ENCODE measurements around the gene CERS2. TPM values are rescaled to one million over a fixed set of nuclear protein-coding genes. Genes with fewer than 3 reads are reported as not detected.
A peak's percentile ranks its signal among the peaks of the same experiment; 100 is the strongest.

The CERS2 gene
- polyA plus RNA-seq, 1 experiment, result 202 TPM

DNA sequence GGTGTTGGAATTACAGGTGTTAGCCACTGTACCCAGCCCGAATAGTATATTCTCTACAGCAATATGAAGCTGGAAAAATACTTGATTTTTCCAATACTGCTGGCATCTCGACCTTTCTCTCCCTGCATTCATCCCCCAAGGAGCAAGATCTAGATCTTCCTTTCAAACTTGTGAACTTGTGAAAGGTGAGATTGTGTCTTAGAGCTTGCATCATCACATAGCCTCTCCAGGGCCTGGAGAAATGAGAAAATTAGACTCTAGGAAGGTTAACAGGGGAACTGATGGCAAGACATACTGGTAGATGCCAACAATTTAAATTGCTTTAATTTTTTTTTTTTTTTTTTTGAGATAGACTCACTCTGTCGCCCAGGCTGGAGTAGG lies 35.7 kb upstream of the CERS2 start:
- Histone ChIP-seq H3K27me3 (ENCODE audit: control insufficient read depth, insufficient read depth, low read length) (no peaks in the 10 kb centered on the region), H3K4me3 (ENCODE audit: low read depth, low read length) (no peak overlapping the region), H3K36me3 (ENCODE audit: control insufficient read depth, insufficient read depth, low read length) (no peaks in the 10 kb centered on the region)
- ChIA-PET CTCF (interaction anchor here (0.9 kb wide), 1 partner anchor 14 kb away, joined by 3 read pairs; no protein-coding TSS in a partner anchor), POLR2A (no interaction called here)
- DNase-seq (ENCODE audit: low read depth), result no peak
- TF ChIP-seq, protein P1, sequence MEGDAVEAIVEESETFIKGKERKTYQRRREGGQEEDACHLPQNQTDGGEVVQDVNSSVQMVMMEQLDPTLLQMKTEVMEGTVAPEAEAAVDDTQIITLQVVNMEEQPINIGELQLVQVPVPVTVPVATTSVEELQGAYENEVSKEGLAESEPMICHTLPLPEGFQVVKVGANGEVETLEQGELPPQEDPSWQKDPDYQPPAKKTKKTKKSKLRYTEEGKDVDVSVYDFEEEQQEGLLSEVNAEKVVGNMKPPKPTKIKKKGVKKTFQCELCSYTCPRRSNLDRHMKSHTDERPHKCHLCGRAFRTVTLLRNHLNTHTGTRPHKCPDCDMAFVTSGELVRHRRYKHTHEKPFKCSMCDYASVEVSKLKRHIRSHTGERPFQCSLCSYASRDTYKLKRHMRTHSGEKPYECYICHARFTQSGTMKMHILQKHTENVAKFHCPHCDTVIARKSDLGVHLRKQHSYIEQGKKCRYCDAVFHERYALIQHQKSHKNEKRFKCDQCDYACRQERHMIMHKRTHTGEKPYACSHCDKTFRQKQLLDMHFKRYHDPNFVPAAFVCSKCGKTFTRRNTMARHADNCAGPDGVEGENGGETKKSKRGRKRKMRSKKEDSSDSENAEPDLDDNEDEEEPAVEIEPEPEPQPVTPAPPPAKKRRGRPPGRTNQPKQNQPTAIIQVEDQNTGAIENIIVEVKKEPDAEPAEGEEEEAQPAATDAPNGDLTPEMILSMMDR (IDR thresholded peaks at IDR 0.05; ENCODE audit: insufficient read depth, low read depth, low read length), result no peak

DNA sequence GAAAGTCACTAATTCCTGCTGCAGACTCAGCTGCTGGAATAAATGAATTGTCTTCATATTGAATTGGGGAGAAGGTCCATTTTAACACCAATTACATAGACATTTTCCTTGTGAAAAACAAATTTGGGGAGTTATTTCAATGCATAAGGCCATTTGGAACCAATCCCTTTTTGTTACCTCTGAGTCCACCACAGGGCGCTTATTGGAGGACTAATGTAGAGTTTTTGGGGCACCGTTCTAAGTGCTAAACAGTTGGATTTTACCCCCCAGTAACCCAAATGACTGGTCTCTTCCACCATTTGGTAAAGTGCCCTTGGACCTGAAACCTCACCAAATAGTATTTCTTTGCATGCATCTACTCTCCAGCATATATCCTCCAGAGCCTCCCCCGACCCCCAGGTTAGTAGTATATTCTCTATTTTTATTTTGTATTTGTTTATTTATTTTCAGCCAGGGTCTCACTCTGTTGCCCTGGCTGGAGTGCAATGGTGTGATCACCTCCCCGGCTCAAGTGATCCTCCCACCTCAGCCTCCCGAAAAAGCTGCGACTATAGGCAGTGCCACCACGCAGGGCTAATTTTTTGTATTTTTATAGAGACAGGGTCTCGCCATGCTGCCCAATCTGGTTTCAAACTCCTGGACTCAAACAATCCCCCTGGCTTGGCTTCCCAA lies 35.2 kb upstream of the CERS2 start:
- Histone ChIP-seq H3K4me3 (ENCODE audit: low read depth, low read length) (no peak overlapping the region), H3K36me3 (ENCODE audit: control insufficient read depth, insufficient read depth, low read length) (no peaks in the 10 kb centered on the region), H3K27me3 (ENCODE audit: control insufficient read depth, insufficient read depth, low read length) (no peaks in the 10 kb centered on the region)
- CTCF ChIA-PET, result interaction anchor here (0.6 to 1.6 kb wide), 3 partner anchors 14 to 19 kb away, joined by 3 read pairs; no protein-coding TSS in a partner anchor
- POLR2A ChIA-PET, result interaction anchor here (0.6 kb wide), 1 partner anchor 234 kb away, joined by 14 read pairs; no protein-coding TSS in a partner anchor
- TF ChIP-seq, protein P1 (IDR thresholded peaks at IDR 0.05; ENCODE audit: insufficient read depth, low read depth, low read length), result no peak
- no peak for DNase-seq (ENCODE audit: low read depth)

DNA sequence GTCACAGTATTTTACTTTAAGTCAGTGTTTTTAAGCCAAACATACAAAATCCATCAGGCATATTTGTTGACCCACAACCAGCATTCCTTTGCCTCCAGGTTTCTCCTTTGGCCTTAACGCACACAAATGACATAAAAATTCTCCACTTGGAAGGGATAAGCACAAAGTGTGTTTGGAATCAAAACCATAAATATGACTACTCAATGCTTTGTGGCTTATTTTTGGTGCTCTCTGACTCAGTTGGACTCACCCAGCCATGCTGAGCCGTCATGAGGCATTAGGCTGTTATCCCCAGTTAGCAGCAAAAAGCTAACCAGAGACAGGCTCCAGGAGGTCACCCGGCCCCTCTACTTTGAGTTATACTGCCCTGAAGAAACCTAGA lies 34.6 kb upstream of the CERS2 start:
- ChIA-PET CTCF (interaction anchor here (0.6 to 1.6 kb wide), 3 partner anchors 13 to 35 kb away, joined by 3 read pairs; no protein-coding TSS in a partner anchor), POLR2A (interaction anchor here (0.6 kb wide), 1 partner anchor 233 kb away, joined by 14 read pairs; no protein-coding TSS in a partner anchor)
- TF ChIP-seq, protein P1 (IDR thresholded peaks at IDR 0.05; ENCODE audit: insufficient read depth, low read depth, low read length), result no peak
- no peaks in the 10 kb centered on the region for H3K27me3 ChIP-seq (ENCODE audit: control insufficient read depth, insufficient read depth, low read length)
- H3K36me3 ChIP-seq (ENCODE audit: control insufficient read depth, insufficient read depth, low read length), result no peaks in the 10 kb centered on the region
- H3K4me3 ChIP-seq (ENCODE audit: low read depth, low read length), result peak overlapping the region; percentile 67
- peak; percentile 39 for DNase-seq (ENCODE audit: low read depth)

GRCh38 chr1:151008244-151009205 lies 33.9 kb upstream of the CERS2 start, which contains the start of gene PRUNE1:
TSS of gene PRUNE1 (plus strand) at chr1:151008449. CDS start at chr1:151008633, 184 bp downstream.
- TF ChIP-seq, protein P1 (IDR thresholded peaks at IDR 0.05; ENCODE audit: insufficient read depth, low read depth, low read length), result no peak
- H3K27me3 ChIP-seq (ENCODE audit: control insufficient read depth, insufficient read depth, low read length), result no peaks in the 10 kb centered on the region
- ChIA-PET POLR2A (no interaction called here), CTCF (interaction anchor here (0.6 to 1.6 kb wide), 3 partner anchors 12 to 36 kb away, joined by 3 read pairs; no protein-coding TSS in a partner anchor)
- peak; percentile 82 for DNase-seq (ENCODE audit: low read depth)
- H3K36me3 ChIP-seq (ENCODE audit: control insufficient read depth, insufficient read depth, low read length), result no peaks in the 10 kb centered on the region
- H3K4me3 ChIP-seq (ENCODE audit: low read depth, low read length), result peak within 1 kb of the TSS; percentile 67

- H3K36me3 ChIP-seq (ENCODE audit: control insufficient read depth, insufficient read depth, low read length), result no peaks in the 10 kb centered on the region
- ChIA-PET POLR2A (no interaction called here), CTCF (interaction anchor here (1.7 to 4.9 kb wide), 2 partner anchors 12 to 39 kb away, joined by 5 to 64 read pairs; no protein-coding TSS in a partner anchor)
- H3K27me3 ChIP-seq (ENCODE audit: control insufficient read depth, insufficient read depth, low read length), result no peaks in the 10 kb centered on the region
- H3K4me3 ChIP-seq (ENCODE audit: low read depth, low read length), result peak overlapping the region; percentile 14; the same call in 1 of the 2 replicates
- no peak for DNase-seq (ENCODE audit: low read depth)
- TF ChIP-seq, protein P1 (IDR thresholded peaks at IDR 0.05; ENCODE audit: insufficient read depth, low read depth, low read length), result no peak
Measured at GRCh38 chr1:151007853-151008243, 33.2 kb upstream of the CERS2 start.
